Caco-2 (cell line): ENCODE results near the gene STOX2. TPM values are rescaled to one million over a fixed set of nuclear protein-coding genes. Genes with fewer than 3 reads are reported as not detected.

Experiments used
- BruUV-seq: library from RNA; stranded (reverse); fragments of 400-500 nt; replicated peaks from 2 replicates; lab custom pipeline; 2021; lab: Mats Ljungman, UMichigan
- CTCF ChIA-PET: fragments of 300-600 bp; sonication (Branson Sonifier 250); formaldehyde crosslinking; loops from one replicate; lab custom pipeline; 2022; ENCODE audit warnings: antibody characterized with exemption; lab: Charles Lee
- POLR2A ChIA-PET: fragments of 300-600 bp; sonication (Branson Sonifier 250); formaldehyde crosslinking; loops from one replicate; lab custom pipeline; 2022; ENCODE audit warnings: antibody characterized with exemption; lab: Charles Lee
- DNase-seq, 2 experiments: peaks; one replicate each; pipeline versions ENCODE4 v3.0.0 to v3.0.0-alpha.2; 2020 to 2022
- H3K27me3 ChIP-seq: replicated peaks from 2 replicates; pipeline ENCODE4 v1.6.0; 2011; ENCODE audit warnings: low read length; ENCODE audit not compliant: control insufficient read depth, insufficient read depth
- H3K36me3 ChIP-seq: 2 replicates; pipeline ENCODE4 v1.5.1; 2011; ENCODE audit warnings: low read length; ENCODE audit not compliant: control insufficient read depth, insufficient read depth
- H3K4me1 ChIP-seq: fragments of 250-450 bp; sonication (Bioruptor Pico); 2 replicates; pipeline ENCODE4 v1.5.1; 2020; ENCODE audit warnings: mild to moderate bottlenecking
- H3K4me3 ChIP-seq: 2 replicates; pipeline ENCODE4 v1.5.1; 2011; ENCODE audit warnings: low read depth, mild to moderate bottlenecking, control low read depth, low read length
- H3K9me3 ChIP-seq: fragments of 250-450 bp; sonication (Bioruptor Pico); 2 replicates; pipeline ENCODE4 v1.5.1; 2020; ENCODE audit warnings: mild to moderate bottlenecking, moderate library complexity
- H3K27ac Mint-ChIP-seq: one replicate; pipeline ENCODE4 v1.8.0; 2022; ENCODE audit warnings: mixed read lengths; ENCODE audit not compliant: unreplicated experiment
- H3K27me3 Mint-ChIP-seq: one replicate; pipeline ENCODE4 v1.8.0; 2022; ENCODE audit warnings: mixed read lengths; ENCODE audit not compliant: insufficient read depth, unreplicated experiment
- H3K36me3 Mint-ChIP-seq: one replicate; pipeline ENCODE4 v1.8.0; 2022; ENCODE audit warnings: mild to moderate bottlenecking, mixed read lengths; ENCODE audit not compliant: insufficient read depth, unreplicated experiment
- H3K4me1 Mint-ChIP-seq: one replicate; pipeline ENCODE4 v1.8.0; 2022; ENCODE audit warnings: low read depth, mixed read lengths; ENCODE audit not compliant: unreplicated experiment
- H3K4me3 Mint-ChIP-seq: one replicate; pipeline ENCODE4 v1.8.0; 2022; ENCODE audit warnings: mild to moderate bottlenecking, moderate library complexity, mixed read lengths; ENCODE audit not compliant: unreplicated experiment
- H3K9me3 Mint-ChIP-seq: one replicate; pipeline ENCODE4 v1.8.0; 2022; ENCODE audit warnings: mixed read lengths; ENCODE audit not compliant: unreplicated experiment
- CTCF ChIP-seq, 2 experiments: fragments of 200-600 bp in 1 of 2; IDR thresholded peaks; 1 replicate in 1 of 2; 2 replicates in 1 of 2; pipeline versions ENCODE4 v1.5.1 to v1.8.0; 2011 to 2022; ENCODE audit warnings: antibody characterized with exemption in 1 of 2, control low read depth in 1 of 2, inconsistent platforms in 1 of 2, low read depth in 1 of 2, low read length in 1 of 2, mild to moderate bottlenecking in 1 of 2, moderate library complexity in 1 of 2; ENCODE audit not compliant: insufficient read depth in 1 of 2, severe bottlenecking in 1 of 2, unreplicated experiment in 1 of 2
- intact Hi-C: fragments of 100-400 bp; cut with micrococcal nuclease; formaldehyde crosslinking; loops from one replicate; pipeline ENCODE4 v1.10.0; 2022; ENCODE audit not compliant: unreplicated experiment
- total RNA-seq: library from RNA; stranded (reverse); gene quantifications from 2 replicates; pipeline ENCODE4 v1.2.3, GENCODE V29; 2022

Gene STOX2
- total RNA-seq, 1 experiment from 2014 or later, result 1.8 TPM

GRCh38 chr4:183887351-183887750, 17.8 kb upstream of the STOX2 start:
- no peak for DNase-seq
- peaks cover 3% of the 10 kb centered on the region for H3K27me3 Mint-ChIP-seq
- Histone ChIP-seq H3K36me3 (no peaks in the 10 kb centered on the region), H3K9me3 (no peaks in the 10 kb centered on the region), H3K4me1 (no peaks in the 10 kb centered on the region), H3K27me3 (no peaks in the 10 kb centered on the region), H3K4me3 (no peak overlapping the region)
- no peaks in the 10 kb centered on the region for H3K4me1 Mint-ChIP-seq
- no peaks in the 10 kb centered on the region for H3K36me3 Mint-ChIP-seq
- ChIA-PET POLR2A (no interaction called here), CTCF (no interaction called here)
- intact Hi-C loops, result no loop called here
- no peak overlapping the region for H3K27ac Mint-ChIP-seq
- BruUV-seq, result no TSS peak
- H3K9me3 Mint-ChIP-seq, result no peaks in the 10 kb centered on the region
- H3K4me3 Mint-ChIP-seq, result no peak overlapping the region
- no peak for TF ChIP-seq CTCF (IDR thresholded peaks at IDR 0.05; ENCODE audit: insufficient read depth in 1 of 2, low read depth in 1 of 2, low read length in 1 of 2, severe bottlenecking in 1 of 2, unreplicated experiment in 1 of 2)

- no peaks in the 10 kb centered on the region for H3K36me3 ChIP-seq
- Mint-ChIP-seq H3K4me3 (no peak overlapping the region), H3K27ac (no peak overlapping the region), H3K36me3 (no peaks in the 10 kb centered on the region), H3K9me3 (no peaks in the 10 kb centered on the region), H3K4me1 (no peaks in the 10 kb centered on the region), H3K27me3 (peaks cover 7% of the 10 kb centered on the region)
- no peaks in the 10 kb centered on the region for H3K27me3 ChIP-seq
- H3K4me1 ChIP-seq, result no peaks in the 10 kb centered on the region
- CTCF ChIA-PET, result no interaction called here
- H3K9me3 ChIP-seq, result no peaks in the 10 kb centered on the region
- intact Hi-C loops, result no loop called here
- no peak overlapping the region for H3K4me3 ChIP-seq
- no peak for TF ChIP-seq CTCF (IDR thresholded peaks at IDR 0.05; ENCODE audit: insufficient read depth in 1 of 2, low read depth in 1 of 2, low read length in 1 of 2, severe bottlenecking in 1 of 2, unreplicated experiment in 1 of 2)
- no peak for DNase-seq
- POLR2A ChIA-PET, result no interaction called here
- BruUV-seq, result no TSS peak
These were observed 16.5 kb upstream of the STOX2 start for GRCh38 chr4:183888564-183888963.

DNA sequence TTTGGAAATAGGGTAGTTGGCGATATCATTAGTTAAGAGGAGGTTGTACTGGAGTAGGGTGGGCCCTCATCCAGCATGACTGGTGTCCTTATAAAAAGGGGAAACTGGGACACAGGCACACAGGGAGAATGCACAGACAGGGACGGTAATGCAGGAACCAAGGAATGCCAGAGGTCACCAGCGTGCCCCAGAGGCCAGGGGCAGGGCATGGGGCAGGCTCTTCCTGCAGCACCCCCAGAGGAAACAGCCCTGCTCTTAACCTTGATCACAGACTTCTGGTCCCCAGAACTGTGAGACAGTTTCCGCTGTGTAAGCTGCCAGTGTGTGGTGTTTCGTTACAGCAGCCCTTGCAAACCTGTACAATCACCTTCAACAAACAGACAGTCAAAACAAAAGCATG, 15.9 kb upstream of the STOX2 start:
- BruUV-seq, result no TSS peak
- no peaks in the 10 kb centered on the region for H3K36me3 Mint-ChIP-seq
- intact Hi-C loops, result no loop called here
- no peaks in the 10 kb centered on the region for H3K4me1 ChIP-seq
- H3K4me3 ChIP-seq, result no peak overlapping the region
- peaks cover 7% of the 10 kb centered on the region for H3K27me3 Mint-ChIP-seq
- H3K4me3 Mint-ChIP-seq, result no peak overlapping the region
- no peak for TF ChIP-seq CTCF (IDR thresholded peaks at IDR 0.05; ENCODE audit: insufficient read depth in 1 of 2, low read depth in 1 of 2, low read length in 1 of 2, severe bottlenecking in 1 of 2, unreplicated experiment in 1 of 2)
- no peaks in the 10 kb centered on the region for H3K9me3 ChIP-seq
- H3K27ac Mint-ChIP-seq, result no peak overlapping the region
- H3K27me3 ChIP-seq, result no peaks in the 10 kb centered on the region
- H3K9me3 Mint-ChIP-seq, result no peaks in the 10 kb centered on the region
- ChIA-PET POLR2A (no interaction called here), CTCF (no interaction called here)
- H3K36me3 ChIP-seq, result no peaks in the 10 kb centered on the region
- DNase-seq, result no peak
- H3K4me1 Mint-ChIP-seq, result no peaks in the 10 kb centered on the region
